ENCODE results near the gene CBL.
A peak's percentile ranks its signal among the peaks of the same experiment; 100 is the strongest.

Gene CBL

GRCh38 chr11:119347940-119348605, 141.9 kb downstream of the CBL start:
- TF ChIP-seq CTCF (conservative IDR thresholded peaks at IDR 0.05; ENCODE audit: control insufficient read depth, insufficient read depth, low read depth, low read length), result no peak
- H3K4me3 ChIP-seq (ENCODE audit: control insufficient read depth, low read depth, low read length), result no peak overlapping the region
- no peak for DNase-seq (ENCODE audit: low read depth)

GRCh38 chr11:119350302-119350701, 144.2 kb downstream of the CBL start:
- H3K4me3 ChIP-seq (ENCODE audit: control insufficient read depth, low read depth, low read length), result no peak overlapping the region
- no peak for TF ChIP-seq CTCF (conservative IDR thresholded peaks at IDR 0.05; ENCODE audit: control insufficient read depth, insufficient read depth, low read depth, low read length)
- no peak for DNase-seq (ENCODE audit: low read depth)

- no peak overlapping the region for H3K4me3 ChIP-seq (ENCODE audit: control insufficient read depth, low read depth, low read length)
- no peak for TF ChIP-seq CTCF (conservative IDR thresholded peaks at IDR 0.05; ENCODE audit: control insufficient read depth, insufficient read depth, low read depth, low read length)
- no peak for DNase-seq (ENCODE audit: low read depth)
Observed at GRCh38 chr11:119351232-119351631, 145.1 kb downstream of the CBL start.

GRCh38 chr11:119352857-119353260, 146.7 kb downstream of the CBL start:
- H3K4me3 ChIP-seq (ENCODE audit: control insufficient read depth, low read depth, low read length), result no peak overlapping the region
- TF ChIP-seq CTCF (conservative IDR thresholded peaks at IDR 0.05; ENCODE audit: control insufficient read depth, insufficient read depth, low read depth, low read length), result no peak
- no peak for DNase-seq (ENCODE audit: low read depth)

GRCh38 chr11:119355091-119355843, 149.1 kb downstream of the CBL start:
- TF ChIP-seq CTCF (conservative IDR thresholded peaks at IDR 0.05; ENCODE audit: control insufficient read depth, insufficient read depth, low read depth, low read length), result no peak
- DNase-seq (ENCODE audit: low read depth), result no peak
- H3K4me3 ChIP-seq (ENCODE audit: control insufficient read depth, low read depth, low read length), result no peak overlapping the region

GRCh38 chr11:119356349-119357031, 150.4 kb downstream of the CBL start:
- H3K4me3 ChIP-seq (ENCODE audit: control insufficient read depth, low read depth, low read length), result peak overlapping the region; percentile 61
- DNase-seq (ENCODE audit: low read depth), result peak; percentile 73
- TF ChIP-seq CTCF (conservative IDR thresholded peaks at IDR 0.05; ENCODE audit: control insufficient read depth, insufficient read depth, low read depth, low read length), result peak; percentile 62
